ENCODE data around the gene CXADR.

DNA sequence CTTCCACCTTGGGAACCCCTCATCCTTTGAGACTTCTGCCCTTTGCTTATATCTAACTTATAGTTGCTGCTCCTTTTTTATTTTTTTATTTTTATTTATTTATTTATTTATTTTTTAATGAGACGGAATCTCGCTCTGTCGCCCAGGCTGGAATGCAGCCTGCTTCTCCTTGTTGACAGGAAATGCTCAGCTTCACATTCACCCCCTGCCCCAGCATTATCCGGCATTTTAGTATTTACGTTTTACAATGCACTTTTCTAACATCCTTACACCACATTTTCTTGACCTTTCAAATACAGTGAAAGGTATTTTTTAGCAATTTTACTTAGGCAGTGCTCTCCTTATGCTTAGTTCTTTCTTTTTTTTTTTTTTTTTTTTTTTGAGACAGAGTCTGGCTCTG, 14.9 kb downstream of the CXADR start:
- TF ChIP-seq CTCF (conservative IDR thresholded peaks at IDR 0.05): no peak
- TF ChIP-seq EZH2 (IDR thresholded peaks at IDR 0.05; ENCODE audit: low read depth): no peak

All from PC-9 (cell line).